Breast epithelium (tissue), 3 donors: ENCODE data around the gene KCNC3.

ENCODE experiments used
- POLR2A ChIP-seq: fragments of 450-650 bp; IDR thresholded peaks from one replicate; pipeline ENCODE4 v1.6.1; 2016; ENCODE audit warnings: antibody characterized with exemption, mild to moderate bottlenecking, moderate library complexity
- TF ChIP-seq, protein P1 (sequence below), 3 donors: fragments of 450-650 bp; IDR thresholded peaks; one replicate each; pipeline ENCODE4 v1.5.1; 2016 to 2017; ENCODE audit warnings: antibody characterized with exemption in 3 of 3, mild to moderate bottlenecking in 3 of 3, moderate library complexity in 3 of 3

DNA sequence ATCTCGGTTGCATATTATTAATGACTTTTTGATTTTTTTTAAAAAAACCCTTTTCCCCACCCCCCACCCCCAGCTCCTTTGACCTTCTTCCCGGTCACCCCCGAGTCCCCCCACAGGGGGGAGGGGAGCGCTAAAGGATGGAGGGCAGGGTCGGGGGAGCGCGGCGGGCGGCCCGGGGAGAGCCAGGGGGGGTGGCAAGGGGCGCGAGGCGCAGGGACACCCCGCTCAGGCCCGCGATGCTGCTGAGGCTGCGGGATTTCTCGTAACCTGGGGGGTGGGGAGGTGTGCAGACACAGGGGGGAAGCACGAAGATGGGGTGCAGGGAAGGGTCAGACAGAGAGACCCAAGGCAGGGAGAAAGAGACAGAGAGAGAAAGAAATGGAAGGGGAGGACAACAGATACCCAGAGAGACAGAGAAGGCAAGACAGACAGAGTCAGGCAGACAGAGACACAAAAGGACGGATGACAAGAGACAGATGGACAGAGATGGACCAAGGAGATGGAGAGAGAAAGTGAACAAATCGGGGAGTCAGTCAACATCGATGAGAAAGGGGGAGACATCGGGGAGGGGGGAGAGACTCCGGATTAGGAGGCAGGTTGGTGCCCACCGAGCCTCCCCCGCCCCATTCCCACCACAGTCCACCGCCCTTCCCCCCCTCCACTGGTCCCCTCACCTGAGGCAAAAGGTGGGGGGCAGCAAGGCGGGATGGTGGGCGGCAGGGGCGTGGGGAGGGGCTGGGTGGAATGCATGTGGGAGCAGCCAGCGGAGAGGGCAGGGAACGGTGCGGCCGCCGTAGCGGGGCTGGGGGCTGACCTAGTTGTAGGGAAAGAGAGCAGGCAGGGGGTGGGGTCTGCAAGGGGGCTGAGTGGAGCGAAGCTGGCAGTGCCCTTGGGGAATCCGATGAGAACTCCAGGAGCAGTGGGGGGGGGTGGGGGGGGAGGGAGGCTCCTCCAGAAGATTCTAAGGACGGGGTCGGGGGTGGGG lies 14.2 kb downstream of the KCNC3 start:
- TF ChIP-seq, protein P1, sequence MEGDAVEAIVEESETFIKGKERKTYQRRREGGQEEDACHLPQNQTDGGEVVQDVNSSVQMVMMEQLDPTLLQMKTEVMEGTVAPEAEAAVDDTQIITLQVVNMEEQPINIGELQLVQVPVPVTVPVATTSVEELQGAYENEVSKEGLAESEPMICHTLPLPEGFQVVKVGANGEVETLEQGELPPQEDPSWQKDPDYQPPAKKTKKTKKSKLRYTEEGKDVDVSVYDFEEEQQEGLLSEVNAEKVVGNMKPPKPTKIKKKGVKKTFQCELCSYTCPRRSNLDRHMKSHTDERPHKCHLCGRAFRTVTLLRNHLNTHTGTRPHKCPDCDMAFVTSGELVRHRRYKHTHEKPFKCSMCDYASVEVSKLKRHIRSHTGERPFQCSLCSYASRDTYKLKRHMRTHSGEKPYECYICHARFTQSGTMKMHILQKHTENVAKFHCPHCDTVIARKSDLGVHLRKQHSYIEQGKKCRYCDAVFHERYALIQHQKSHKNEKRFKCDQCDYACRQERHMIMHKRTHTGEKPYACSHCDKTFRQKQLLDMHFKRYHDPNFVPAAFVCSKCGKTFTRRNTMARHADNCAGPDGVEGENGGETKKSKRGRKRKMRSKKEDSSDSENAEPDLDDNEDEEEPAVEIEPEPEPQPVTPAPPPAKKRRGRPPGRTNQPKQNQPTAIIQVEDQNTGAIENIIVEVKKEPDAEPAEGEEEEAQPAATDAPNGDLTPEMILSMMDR (IDR thresholded peaks at IDR 0.05), result no peak
- TF ChIP-seq POLR2A, result no peak
